ENCODE results near the gene PDZD2. TPM values are rescaled to one million over a fixed set of nuclear protein-coding genes. Genes with fewer than 3 reads are reported as not detected.

The PDZD2 gene
- total RNA-seq, 1 donor from 2014 or later = 6.7 TPM

- no peaks in the 10 kb centered on the region for H3K27me3 ChIP-seq (ENCODE audit: control insufficient read depth, insufficient read depth, low read length)
These were observed 184.5 kb downstream of the PDZD2 start for GRCh38 chr5:31823472-31823871.

GRCh38 chr5:31824869-31825517 is 186.1 kb downstream of the PDZD2 start:
- TF ChIP-seq CTCF (IDR thresholded peaks at IDR 0.05; ENCODE audit: insufficient read depth, low read length, poor library complexity, severe bottlenecking) = no peak
- H3K36me3 ChIP-seq (ENCODE audit: control insufficient read depth, insufficient read depth, low read length) = no peaks in the 10 kb centered on the region
- DNase-seq (ENCODE audit: low read depth) = no peak
- H3K4me3 ChIP-seq (ENCODE audit: low read depth, low read length) = no peak overlapping the region
- H3K27me3 ChIP-seq (ENCODE audit: control insufficient read depth, insufficient read depth, low read length) = no peaks in the 10 kb centered on the region

More at GRCh38 chr5:31823472-31823871, 184.5 kb downstream of the PDZD2 start:
- TF ChIP-seq CTCF (IDR thresholded peaks at IDR 0.05; ENCODE audit: insufficient read depth, low read length, poor library complexity, severe bottlenecking) = no peak
- no peak for DNase-seq (ENCODE audit: low read depth)
- Histone ChIP-seq H3K36me3 (ENCODE audit: control insufficient read depth, insufficient read depth, low read length) (no peaks in the 10 kb centered on the region), H3K4me3 (ENCODE audit: low read depth, low read length) (no peak overlapping the region)

- peak; percentile 45 for DNase-seq (ENCODE audit: low read depth)
- H3K36me3 ChIP-seq (ENCODE audit: control insufficient read depth, insufficient read depth, low read length) = no peaks in the 10 kb centered on the region
- H3K27me3 ChIP-seq (ENCODE audit: control insufficient read depth, insufficient read depth, low read length) = no peaks in the 10 kb centered on the region
- H3K4me3 ChIP-seq (ENCODE audit: low read depth, low read length) = no peak overlapping the region
- peak; percentile 71 for TF ChIP-seq CTCF (IDR thresholded peaks at IDR 0.05; ENCODE audit: insufficient read depth, low read length, poor library complexity, severe bottlenecking)
These were observed 186.7 kb downstream of the PDZD2 start for GRCh38 chr5:31825518-31826068.

- H3K4me3 ChIP-seq (ENCODE audit: low read depth, low read length) = no peak overlapping the region
- no peak for DNase-seq (ENCODE audit: low read depth)
- TF ChIP-seq CTCF (IDR thresholded peaks at IDR 0.05; ENCODE audit: insufficient read depth, low read length, poor library complexity, severe bottlenecking) = no peak
- no peaks in the 10 kb centered on the region for H3K36me3 ChIP-seq (ENCODE audit: control insufficient read depth, insufficient read depth, low read length)
- H3K27me3 ChIP-seq (ENCODE audit: control insufficient read depth, insufficient read depth, low read length) = no peaks in the 10 kb centered on the region
These were observed 188.9 kb downstream of the PDZD2 start for GRCh38 chr5:31827867-31828266.

GRCh38 chr5:31832966-31833365 is 194.0 kb downstream of the PDZD2 start:
- Histone ChIP-seq H3K27me3 (ENCODE audit: control insufficient read depth, insufficient read depth, low read length) (no peaks in the 10 kb centered on the region), H3K4me3 (ENCODE audit: low read depth, low read length) (no peak overlapping the region), H3K36me3 (ENCODE audit: control insufficient read depth, insufficient read depth, low read length) (no peaks in the 10 kb centered on the region)
- DNase-seq (ENCODE audit: low read depth) = no peak
- no peak for TF ChIP-seq CTCF (IDR thresholded peaks at IDR 0.05; ENCODE audit: insufficient read depth, low read length, poor library complexity, severe bottlenecking)

- DNase-seq (ENCODE audit: low read depth) = no peak
- Histone ChIP-seq H3K4me3 (ENCODE audit: low read depth, low read length) (no peak overlapping the region), H3K27me3 (ENCODE audit: control insufficient read depth, insufficient read depth, low read length) (no peaks in the 10 kb centered on the region), H3K36me3 (ENCODE audit: control insufficient read depth, insufficient read depth, low read length) (no peaks in the 10 kb centered on the region)
- no peak for TF ChIP-seq CTCF (IDR thresholded peaks at IDR 0.05; ENCODE audit: insufficient read depth, low read length, poor library complexity, severe bottlenecking)
These were observed 194.8 kb downstream of the PDZD2 start for GRCh38 chr5:31833710-31834109.

Data from kidney epithelial cell (primary cell).